Measurements from ENCODE around the gene TROAP.

Gene TROAP

DNA sequence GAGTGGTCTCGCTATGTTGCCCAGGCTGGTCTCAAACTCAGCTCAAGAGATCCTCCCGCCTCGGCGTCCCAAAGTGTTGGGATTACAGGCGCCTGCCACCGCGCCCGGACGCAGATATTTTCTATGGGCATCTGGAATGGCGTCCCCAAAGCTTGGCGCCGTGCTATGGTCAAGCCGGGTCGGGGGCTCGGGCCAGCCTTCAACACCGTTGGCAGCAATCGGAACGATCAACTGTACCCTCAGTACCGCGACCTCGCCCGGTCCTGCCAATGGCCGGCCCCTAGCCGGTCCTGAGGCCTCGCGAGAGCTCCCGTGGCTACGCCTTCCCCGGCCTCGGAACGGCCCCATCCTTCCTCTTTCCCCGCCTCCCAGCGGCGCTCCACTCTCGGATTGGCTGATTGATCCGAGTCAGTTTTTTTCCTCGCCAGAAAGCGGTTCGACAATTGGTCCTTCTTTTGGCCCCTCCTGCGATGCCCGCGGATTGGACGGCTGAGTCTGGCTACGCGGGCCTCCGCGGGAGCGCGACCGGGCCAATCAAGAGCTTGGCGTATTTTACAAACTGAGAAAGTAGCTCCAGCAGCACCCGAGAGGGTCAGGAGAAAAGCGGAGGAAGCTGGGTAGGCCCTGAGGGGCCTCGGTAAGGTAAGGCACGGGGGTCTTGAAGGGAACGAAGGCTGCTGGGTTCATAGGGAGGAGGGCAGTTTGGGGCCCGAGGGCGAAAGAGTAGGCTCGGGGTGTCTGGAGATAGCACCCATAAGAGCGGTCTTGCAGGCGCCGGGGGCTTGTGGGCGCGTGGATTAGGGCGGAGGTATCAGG is at the start of gene TROAP:
Gene TROAP (plus strand): TSS at position 548 of the 816 bp plus-strand sequence. CDS start 354 bp downstream, outside the sequence.
- Histone ChIP-seq H3K27me3 (replicated peaks) (no peaks in the 10 kb centered on the region), H3K27ac (peak within 1 kb of the TSS; percentile 49), H3K4me3 (ENCODE audit: low read depth, low read length) (peak within 1 kb of the TSS; percentile 87), H3K36me3 (replicated peaks) (no peaks in the 10 kb centered on the region)
- TF ChIP-seq CTCF (IDR thresholded peaks at IDR 0.05; ENCODE audit: low read depth, low read length, missing control alignments), result no peak
- in situ Hi-C loops (cut with HindIII; ENCODE audit: low pct_ligation_motif_present, low sequenced_read_pairs), result no loop called here
- peak; percentile 99 for DNase-seq

DNA sequence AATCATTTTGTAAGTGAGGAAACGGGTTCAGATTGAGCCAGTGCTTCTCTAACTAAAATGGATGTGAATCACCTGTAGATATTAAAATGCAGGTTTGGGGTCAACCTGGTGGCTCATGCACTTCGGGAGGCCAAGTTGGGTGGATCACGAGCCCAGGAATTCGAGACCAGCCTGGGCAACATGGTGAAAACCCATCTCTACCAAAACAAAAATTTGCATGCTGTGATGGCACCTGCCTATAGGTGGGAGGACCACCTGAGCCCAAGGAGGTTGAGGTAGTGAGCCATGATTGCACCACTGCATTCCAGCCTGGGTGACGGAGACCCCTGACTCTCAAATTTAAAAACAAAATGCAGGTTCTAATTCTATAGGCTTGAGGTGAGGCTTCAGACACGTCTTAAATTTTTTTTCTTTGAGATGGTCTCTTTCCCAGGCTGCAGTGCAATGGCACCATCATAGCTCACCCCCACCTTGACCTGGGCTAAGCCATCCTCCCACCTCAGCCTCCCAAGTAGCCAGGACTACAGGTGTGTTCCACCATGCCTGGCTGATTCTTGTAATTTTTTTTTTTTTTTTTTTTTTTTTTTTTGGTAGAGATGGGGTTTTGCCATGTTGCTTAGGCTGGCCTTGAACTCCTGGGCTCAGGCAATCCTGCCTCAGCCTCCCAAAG is 49.2 kb upstream of the TROAP start:
- H3K36me3 ChIP-seq (replicated peaks), result peaks cover 53% of the 10 kb centered on the region
- in situ Hi-C loops (cut with HindIII; ENCODE audit: low pct_ligation_motif_present, low sequenced_read_pairs), result no loop called here

GRCh38 chr12:49274396-49275069 is 48.5 kb upstream of the TROAP start:
- DNase-seq, result no peak
- in situ Hi-C loops (cut with HindIII; ENCODE audit: low pct_ligation_motif_present, low sequenced_read_pairs), result no loop called here
- H3K36me3 ChIP-seq (replicated peaks), result peaks cover 47% of the 10 kb centered on the region

More for the DNA sequence above, 49.2 kb upstream of the TROAP start:
- TF ChIP-seq CTCF (IDR thresholded peaks at IDR 0.05; ENCODE audit: low read depth, low read length, missing control alignments), result no peak
- no peak for DNase-seq
- Histone ChIP-seq H3K27me3 (replicated peaks) (no peaks in the 10 kb centered on the region), H3K27ac (no peak overlapping the region), H3K4me3 (ENCODE audit: low read depth, low read length) (no peak overlapping the region)

DNA sequence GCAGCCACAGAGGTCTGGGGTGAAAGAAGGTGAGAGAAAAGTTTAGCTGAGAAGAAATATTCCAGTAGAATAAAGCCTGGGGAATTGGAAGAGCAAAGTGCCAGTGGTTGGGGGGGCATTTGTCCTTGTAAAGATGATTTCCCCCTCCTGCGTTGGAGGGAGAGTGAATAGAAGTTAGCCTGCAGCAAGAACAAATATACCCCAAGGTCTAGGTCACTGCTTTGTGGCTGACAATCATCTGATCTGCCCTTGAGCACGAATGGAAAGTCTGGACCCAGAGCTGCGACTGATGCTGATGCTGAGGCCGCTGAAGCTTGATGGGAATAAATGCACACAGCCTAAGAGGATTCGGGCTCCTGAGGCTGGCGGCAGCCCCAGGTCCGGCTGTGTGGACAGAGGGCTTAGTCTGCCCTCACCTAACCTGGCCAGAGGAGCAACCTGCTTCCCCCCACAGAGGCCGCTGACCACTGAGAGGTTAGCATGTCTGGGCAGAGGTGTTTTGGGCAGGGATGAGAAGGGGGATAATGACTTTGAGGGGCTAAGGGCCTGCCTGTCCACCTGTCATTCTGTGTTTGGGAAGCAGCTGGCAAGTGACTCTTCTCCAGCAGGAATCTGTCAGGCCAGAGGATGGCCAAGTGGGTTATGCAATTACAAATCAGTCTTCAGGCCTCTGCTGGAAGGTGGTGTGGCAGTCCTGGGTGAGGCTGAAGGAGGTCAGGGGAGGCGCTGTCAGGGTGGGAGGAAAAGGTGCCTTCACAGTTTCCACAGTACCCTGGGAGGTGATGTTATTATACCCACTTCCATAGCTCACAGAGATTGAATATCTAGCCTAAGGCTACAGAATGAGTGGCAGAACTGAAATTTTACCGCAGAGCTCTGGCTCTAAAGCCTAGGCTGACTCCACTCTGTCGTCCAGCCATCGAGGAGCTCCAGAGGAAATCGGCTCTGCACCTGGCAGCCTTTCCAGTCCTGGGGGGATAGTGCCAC is 46.5 kb upstream of the TROAP start:
- H3K4me3 ChIP-seq (ENCODE audit: low read depth, low read length), result no peak overlapping the region
- peaks cover 27% of the 10 kb centered on the region for H3K36me3 ChIP-seq (replicated peaks)
- H3K27me3 ChIP-seq (replicated peaks), result no peaks in the 10 kb centered on the region
- H3K27ac ChIP-seq, result no peak overlapping the region
- in situ Hi-C loops (cut with HindIII; ENCODE audit: low pct_ligation_motif_present, low sequenced_read_pairs), result no loop called here
- no peak for TF ChIP-seq CTCF (IDR thresholded peaks at IDR 0.05; ENCODE audit: low read depth, low read length, missing control alignments)
- DNase-seq, result no peak

More at GRCh38 chr12:49274396-49275069, 48.5 kb upstream of the TROAP start:
- no peaks in the 10 kb centered on the region for H3K27me3 ChIP-seq (replicated peaks)
- no peak overlapping the region for H3K27ac ChIP-seq
- H3K4me3 ChIP-seq (ENCODE audit: low read depth, low read length), result no peak overlapping the region
- no peak for TF ChIP-seq CTCF (IDR thresholded peaks at IDR 0.05; ENCODE audit: low read depth, low read length, missing control alignments)

DNA sequence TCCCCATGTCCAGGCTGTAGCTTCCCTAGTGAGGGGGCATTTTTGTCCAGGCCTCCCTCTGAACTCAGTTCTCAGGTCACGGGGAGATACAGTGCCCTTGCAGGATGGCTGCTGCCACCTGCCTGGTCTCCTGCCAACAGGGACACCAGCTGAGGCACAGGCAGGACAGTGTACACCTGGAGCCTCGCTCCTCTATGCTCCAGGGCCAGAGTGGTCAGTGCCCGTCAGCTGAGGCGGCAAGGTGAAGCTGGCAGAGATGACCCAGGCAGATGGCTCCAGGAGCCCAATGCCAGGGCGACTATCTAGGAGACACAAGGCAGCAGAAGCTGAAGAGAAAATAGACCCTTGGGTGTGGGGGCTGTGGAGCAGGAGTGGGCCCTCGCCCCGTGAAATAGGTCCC is 45.6 kb upstream of the TROAP start:
- no peak for TF ChIP-seq CTCF (IDR thresholded peaks at IDR 0.05; ENCODE audit: low read depth, low read length, missing control alignments)
- in situ Hi-C loops (cut with HindIII; ENCODE audit: low pct_ligation_motif_present, low sequenced_read_pairs), result no loop called here

More for the DNA sequence above, 45.6 kb upstream of the TROAP start:
- H3K27me3 ChIP-seq (replicated peaks), result no peaks in the 10 kb centered on the region
- H3K27ac ChIP-seq, result no peak overlapping the region
- no peak for DNase-seq
- H3K36me3 ChIP-seq (replicated peaks), result peaks cover 21% of the 10 kb centered on the region
- H3K4me3 ChIP-seq (ENCODE audit: low read depth, low read length), result no peak overlapping the region
